Measurements from ENCODE around the gene ARPC4.

Gene ARPC4

DNA sequence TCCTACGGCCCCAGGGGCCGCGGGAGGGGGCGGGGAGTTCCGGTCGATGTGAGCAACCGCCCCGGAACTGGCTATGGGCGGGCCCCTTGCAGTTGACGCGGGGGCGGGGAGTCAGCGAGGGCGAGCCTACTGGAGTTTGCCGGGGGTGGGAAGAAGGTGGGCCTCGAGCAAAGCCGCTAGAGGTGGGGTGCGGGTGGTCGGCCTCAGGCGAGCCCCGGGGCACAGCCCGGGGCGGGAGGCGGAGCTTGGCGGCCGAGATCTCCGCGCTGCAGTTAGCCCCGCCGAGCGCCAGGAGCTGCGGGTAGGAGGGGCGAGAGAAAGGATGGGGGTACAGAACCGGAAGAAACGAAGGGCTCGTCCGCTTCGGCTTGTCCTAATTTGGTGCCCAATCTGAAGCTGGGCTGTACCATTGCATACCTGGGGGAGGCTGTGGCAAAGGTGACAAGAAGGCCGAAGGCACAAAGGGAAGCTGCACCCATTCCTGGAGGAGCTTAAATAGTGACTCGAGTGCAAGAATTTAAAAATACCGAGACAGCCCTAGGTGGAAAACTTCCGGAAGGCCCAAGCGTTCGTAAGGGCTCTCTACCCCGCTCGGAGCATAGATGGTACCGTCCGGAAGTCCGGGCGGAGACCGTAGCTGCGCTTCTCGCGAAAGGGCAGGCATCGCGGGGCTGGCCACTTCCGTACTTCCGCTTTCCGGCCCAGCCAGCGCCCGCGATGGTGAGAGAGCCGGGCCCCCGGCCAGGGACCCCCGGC, at the start of gene ARPC4, which contains the start of gene TADA3:
Gene ARPC4 (plus strand): TSS at position 678 of the 756 bp plus-strand sequence. CDS start 40 bp downstream, at position 718.
Gene TADA3 (minus strand): TSS at position 69 of the 756 bp plus-strand sequence. CDS start 1,007 bp downstream, outside the sequence.
- Histone ChIP-seq H3K27ac (ENCODE audit: low read length) (peak within 1 kb of the TSS; percentile 97), H3K27me3 (ENCODE audit: control insufficient read depth in 1 of 2, insufficient read depth in 2 of 2, low read length in 2 of 2) (no peaks in the 10 kb centered on the region), H3K9ac (ENCODE audit: low read length in 2 of 2) (peak within 1 kb of the TSS; percentile 99 to 100), H3K4me3 (ENCODE audit: low read length in 2 of 2) (peak within 1 kb of the TSS; percentile 97 to 98), H3K4me1 (ENCODE audit: control insufficient read depth, insufficient read depth, low read length) (peaks cover 36% of the 10 kb centered on the region), H3K36me3 (ENCODE audit: control insufficient read depth in 2 of 2, insufficient read depth in 2 of 2, low read length in 2 of 2) (peaks cover 22 to 26% of the 10 kb centered on the region in 2 donors), H3K9me3 (ENCODE audit: control insufficient read depth in 2 of 2, low read length in 2 of 2) (no peaks in the 10 kb centered on the region)

DNA sequence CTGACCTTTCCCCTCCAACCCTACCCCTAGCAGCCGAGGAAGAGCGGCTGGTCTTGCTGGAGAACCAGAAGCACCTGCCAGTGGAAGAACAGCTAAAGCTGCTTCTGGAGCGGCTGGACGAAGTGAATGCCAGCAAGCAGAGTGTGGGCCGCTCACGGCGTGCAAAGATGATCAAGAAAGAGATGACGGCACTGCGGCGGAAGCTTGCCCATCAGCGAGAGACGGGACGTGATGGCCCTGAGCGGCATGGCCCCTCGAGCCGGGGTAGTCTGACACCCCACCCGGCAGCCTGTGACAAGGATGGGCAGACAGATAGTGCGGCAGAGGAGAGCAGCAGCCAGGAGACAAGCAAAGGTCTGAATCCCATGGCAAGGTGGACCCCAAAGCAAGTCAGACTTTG, 49.3 kb upstream of the ARPC4 start:
- H3K36me3 ChIP-seq (ENCODE audit: control insufficient read depth in 2 of 2, insufficient read depth in 2 of 2, low read length in 2 of 2) = peaks cover 85 to 96% of the 10 kb centered on the region in 2 donors

DNA sequence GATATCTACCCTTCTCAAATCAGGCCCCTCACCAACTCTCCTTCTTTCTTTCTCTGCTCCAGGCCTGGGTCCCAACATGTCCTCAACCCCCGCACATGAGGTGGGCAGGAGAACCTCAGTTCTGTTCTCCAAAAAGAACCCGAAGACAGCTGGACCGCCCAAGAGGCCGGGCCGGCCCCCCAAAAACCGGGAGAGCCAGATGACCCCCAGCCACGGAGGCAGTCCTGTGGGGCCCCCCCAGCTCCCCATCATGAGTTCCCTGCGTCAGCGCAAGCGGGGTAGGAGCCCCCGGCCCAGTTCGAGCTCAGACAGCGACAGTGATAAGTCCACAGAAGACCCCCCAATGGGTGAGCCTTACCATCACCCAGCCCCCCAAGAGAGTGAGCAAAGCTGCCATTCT, 48.7 kb upstream of the ARPC4 start:
- Histone ChIP-seq H3K4me3 (ENCODE audit: low read length in 2 of 2) (no peak overlapping the region), H3K27me3 (ENCODE audit: control insufficient read depth in 1 of 2, insufficient read depth in 2 of 2, low read length in 2 of 2) (no peaks in the 10 kb centered on the region), H3K9ac (ENCODE audit: low read length in 2 of 2) (no peak overlapping the region), H3K9me3 (ENCODE audit: control insufficient read depth in 2 of 2, low read length in 2 of 2) (no peaks in the 10 kb centered on the region), H3K36me3 (ENCODE audit: control insufficient read depth in 2 of 2, insufficient read depth in 2 of 2, low read length in 2 of 2) (peaks cover 80 to 90% of the 10 kb centered on the region in 2 donors), H3K27ac (ENCODE audit: low read length) (no peak overlapping the region), H3K4me1 (ENCODE audit: control insufficient read depth, insufficient read depth, low read length) (peaks cover 12% of the 10 kb centered on the region)

More for the DNA sequence above, 49.3 kb upstream of the ARPC4 start:
- Histone ChIP-seq H3K27ac (ENCODE audit: low read length) (no peak overlapping the region), H3K4me1 (ENCODE audit: control insufficient read depth, insufficient read depth, low read length) (peaks cover 7% of the 10 kb centered on the region), H3K4me3 (ENCODE audit: low read length in 2 of 2) (no peak overlapping the region), H3K27me3 (ENCODE audit: control insufficient read depth in 1 of 2, insufficient read depth in 2 of 2, low read length in 2 of 2) (no peaks in the 10 kb centered on the region), H3K9me3 (ENCODE audit: control insufficient read depth in 2 of 2, low read length in 2 of 2) (no peaks in the 10 kb centered on the region), H3K9ac (ENCODE audit: low read length in 2 of 2) (no peak overlapping the region)

DNA sequence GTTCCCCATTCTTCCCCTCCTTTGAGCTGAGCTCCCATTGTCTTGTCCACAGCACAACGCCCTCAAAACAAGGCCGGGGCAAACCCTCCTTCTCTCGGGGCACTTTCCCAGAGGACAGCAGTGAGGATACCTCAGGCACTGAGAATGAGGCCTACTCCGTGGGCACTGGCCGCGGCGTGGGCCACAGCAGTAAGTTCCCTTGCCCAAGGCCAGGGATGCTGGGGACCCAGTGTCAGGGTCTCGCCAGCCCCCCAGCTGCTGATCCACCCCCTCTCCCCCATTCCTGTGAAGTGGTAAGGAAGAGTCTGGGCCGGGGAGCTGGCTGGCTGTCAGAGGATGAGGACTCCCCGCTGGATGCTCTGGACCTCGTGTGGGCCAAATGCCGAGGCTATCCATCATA, 47.4 kb upstream of the ARPC4 start:
- Histone ChIP-seq H3K27ac (ENCODE audit: low read length) (no peak overlapping the region), H3K27me3 (ENCODE audit: control insufficient read depth in 1 of 2, insufficient read depth in 2 of 2, low read length in 2 of 2) (no peaks in the 10 kb centered on the region), H3K36me3 (ENCODE audit: control insufficient read depth in 2 of 2, insufficient read depth in 2 of 2, low read length in 2 of 2) (peaks cover 66 to 77% of the 10 kb centered on the region in 2 donors), H3K4me3 (ENCODE audit: low read length in 2 of 2) (no peak overlapping the region), H3K9me3 (ENCODE audit: control insufficient read depth in 2 of 2, low read length in 2 of 2) (no peaks in the 10 kb centered on the region), H3K9ac (ENCODE audit: low read length in 2 of 2) (no peak overlapping the region), H3K4me1 (ENCODE audit: control insufficient read depth, insufficient read depth, low read length) (peaks cover 20% of the 10 kb centered on the region)

DNA sequence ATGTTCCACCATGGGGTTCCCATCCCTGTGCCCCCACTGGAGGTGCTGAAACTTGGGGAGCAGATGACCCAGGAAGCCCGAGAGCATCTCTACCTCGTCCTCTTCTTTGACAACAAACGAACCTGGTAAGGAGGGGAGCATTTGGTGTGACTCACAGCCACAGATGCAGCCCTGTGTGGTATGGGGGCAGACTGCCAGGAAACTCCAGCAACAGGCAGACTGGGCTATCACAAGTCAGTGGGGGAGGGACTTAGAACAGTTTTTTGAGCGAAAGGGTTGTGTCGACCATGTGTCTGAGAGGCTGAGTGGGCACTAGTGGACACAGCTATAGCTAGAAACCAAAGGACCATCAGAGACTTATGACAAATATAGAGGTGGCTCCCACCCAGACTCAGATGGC, 46.6 kb upstream of the ARPC4 start:
- no peak overlapping the region for H3K27ac ChIP-seq (ENCODE audit: low read length)
- H3K4me3 ChIP-seq (ENCODE audit: low read length in 2 of 2) = no peak overlapping the region
- H3K27me3 ChIP-seq (ENCODE audit: control insufficient read depth in 1 of 2, insufficient read depth in 2 of 2, low read length in 2 of 2) = no peaks in the 10 kb centered on the region
- H3K4me1 ChIP-seq (ENCODE audit: control insufficient read depth, insufficient read depth, low read length) = peaks cover 26% of the 10 kb centered on the region
- H3K9me3 ChIP-seq (ENCODE audit: control insufficient read depth in 2 of 2, low read length in 2 of 2) = no peaks in the 10 kb centered on the region
- peak overlapping the region in 1 of 2 donors; percentile 22 for H3K9ac ChIP-seq (ENCODE audit: low read length in 2 of 2)
- H3K36me3 ChIP-seq (ENCODE audit: control insufficient read depth in 2 of 2, insufficient read depth in 2 of 2, low read length in 2 of 2) = peaks cover 59 to 68% of the 10 kb centered on the region in 2 donors

DNA sequence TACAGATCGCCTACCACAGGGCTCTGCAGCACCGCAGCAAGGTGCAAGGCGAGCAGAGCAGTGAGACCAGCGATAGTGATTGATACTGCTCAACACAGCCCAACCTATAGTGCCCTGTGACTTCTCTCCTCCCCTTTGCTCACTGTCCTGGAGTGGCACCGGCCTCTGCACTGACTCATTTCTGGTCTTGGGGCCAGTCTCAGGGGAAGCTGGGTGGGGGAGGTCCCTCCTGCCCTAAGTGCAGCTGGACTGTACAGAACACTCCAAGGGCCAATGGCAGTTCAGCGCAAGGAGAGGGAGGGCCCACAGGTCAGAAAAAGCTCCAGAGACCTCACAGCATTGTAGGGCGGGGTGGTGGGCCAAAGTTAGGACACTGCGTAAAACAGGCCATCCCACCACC, 45.6 kb upstream of the ARPC4 start:
- peaks cover 55 to 67% of the 10 kb centered on the region in 2 donors for H3K36me3 ChIP-seq (ENCODE audit: control insufficient read depth in 2 of 2, insufficient read depth in 2 of 2, low read length in 2 of 2)
- H3K27ac ChIP-seq (ENCODE audit: low read length) = no peak overlapping the region
- H3K4me3 ChIP-seq (ENCODE audit: low read length in 2 of 2) = no peak overlapping the region
- peaks cover 32% of the 10 kb centered on the region for H3K4me1 ChIP-seq (ENCODE audit: control insufficient read depth, insufficient read depth, low read length)
- H3K9ac ChIP-seq (ENCODE audit: low read length in 2 of 2) = no peak overlapping the region
- no peaks in the 10 kb centered on the region for H3K27me3 ChIP-seq (ENCODE audit: control insufficient read depth in 1 of 2, insufficient read depth in 2 of 2, low read length in 2 of 2)
- H3K9me3 ChIP-seq (ENCODE audit: control insufficient read depth in 2 of 2, low read length in 2 of 2) = no peaks in the 10 kb centered on the region

DNA sequence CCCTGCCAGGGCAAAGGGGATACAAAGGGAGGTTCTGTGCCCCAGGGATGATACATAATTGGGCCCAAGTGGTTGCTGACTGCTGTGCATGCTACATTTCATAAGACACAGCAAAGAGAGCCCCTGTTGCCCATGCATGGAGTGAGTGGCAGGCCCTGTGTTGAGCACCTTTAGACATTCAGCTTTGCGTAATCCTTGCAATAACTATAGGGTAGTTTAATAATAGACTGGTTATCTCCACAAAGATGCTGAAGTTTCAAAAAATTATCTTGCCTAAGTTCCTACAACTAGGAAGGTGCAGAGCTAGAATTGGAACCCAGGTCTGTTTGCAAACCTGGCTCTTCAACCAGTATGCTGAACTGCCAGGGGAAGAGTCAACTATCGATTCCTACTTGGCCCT, 44.9 kb upstream of the ARPC4 start:
- no peaks in the 10 kb centered on the region for H3K9me3 ChIP-seq (ENCODE audit: control insufficient read depth in 2 of 2, low read length in 2 of 2)
- H3K27ac ChIP-seq (ENCODE audit: low read length) = no peak overlapping the region
- no peaks in the 10 kb centered on the region for H3K27me3 ChIP-seq (ENCODE audit: control insufficient read depth in 1 of 2, insufficient read depth in 2 of 2, low read length in 2 of 2)
- peaks cover 32% of the 10 kb centered on the region for H3K4me1 ChIP-seq (ENCODE audit: control insufficient read depth, insufficient read depth, low read length)
- H3K4me3 ChIP-seq (ENCODE audit: low read length in 2 of 2) = no peak overlapping the region
- peaks cover 48 to 59% of the 10 kb centered on the region in 2 donors for H3K36me3 ChIP-seq (ENCODE audit: control insufficient read depth in 2 of 2, insufficient read depth in 2 of 2, low read length in 2 of 2)
- no peak overlapping the region for H3K9ac ChIP-seq (ENCODE audit: low read length in 2 of 2)

DNA sequence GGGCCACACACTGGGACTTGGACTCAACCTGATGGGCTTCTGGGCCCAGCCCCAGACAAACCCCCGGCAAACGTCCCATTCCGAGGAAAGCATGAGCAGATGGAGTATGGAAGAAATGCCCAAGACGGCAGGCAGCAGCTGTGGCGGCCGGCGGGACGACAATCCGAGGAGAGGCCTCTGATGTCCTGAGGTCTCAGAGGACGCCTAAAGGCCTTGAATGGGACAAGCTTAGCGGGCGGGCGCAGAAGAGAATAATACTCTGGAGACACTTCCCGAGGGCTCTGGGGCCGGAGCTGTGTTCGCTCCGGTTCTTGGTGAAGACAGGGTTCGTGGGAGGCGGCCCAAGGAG, 43.6 kb upstream of the ARPC4 start:
- no peaks in the 10 kb centered on the region for H3K27me3 ChIP-seq (ENCODE audit: control insufficient read depth in 1 of 2, insufficient read depth in 2 of 2, low read length in 2 of 2)
- H3K36me3 ChIP-seq (ENCODE audit: control insufficient read depth in 2 of 2, insufficient read depth in 2 of 2, low read length in 2 of 2) = peaks cover 40 to 47% of the 10 kb centered on the region in 2 donors
- no peaks in the 10 kb centered on the region for H3K9me3 ChIP-seq (ENCODE audit: control insufficient read depth in 2 of 2, low read length in 2 of 2)
- peak overlapping the region; percentile 86 for H3K27ac ChIP-seq (ENCODE audit: low read length)
- peak overlapping the region; percentile 82 to 94 for H3K4me3 ChIP-seq (ENCODE audit: low read length in 2 of 2)
- H3K4me1 ChIP-seq (ENCODE audit: control insufficient read depth, insufficient read depth, low read length) = peaks cover 33% of the 10 kb centered on the region
- H3K9ac ChIP-seq (ENCODE audit: low read length in 2 of 2) = peak overlapping the region; percentile 86 to 87

DNA sequence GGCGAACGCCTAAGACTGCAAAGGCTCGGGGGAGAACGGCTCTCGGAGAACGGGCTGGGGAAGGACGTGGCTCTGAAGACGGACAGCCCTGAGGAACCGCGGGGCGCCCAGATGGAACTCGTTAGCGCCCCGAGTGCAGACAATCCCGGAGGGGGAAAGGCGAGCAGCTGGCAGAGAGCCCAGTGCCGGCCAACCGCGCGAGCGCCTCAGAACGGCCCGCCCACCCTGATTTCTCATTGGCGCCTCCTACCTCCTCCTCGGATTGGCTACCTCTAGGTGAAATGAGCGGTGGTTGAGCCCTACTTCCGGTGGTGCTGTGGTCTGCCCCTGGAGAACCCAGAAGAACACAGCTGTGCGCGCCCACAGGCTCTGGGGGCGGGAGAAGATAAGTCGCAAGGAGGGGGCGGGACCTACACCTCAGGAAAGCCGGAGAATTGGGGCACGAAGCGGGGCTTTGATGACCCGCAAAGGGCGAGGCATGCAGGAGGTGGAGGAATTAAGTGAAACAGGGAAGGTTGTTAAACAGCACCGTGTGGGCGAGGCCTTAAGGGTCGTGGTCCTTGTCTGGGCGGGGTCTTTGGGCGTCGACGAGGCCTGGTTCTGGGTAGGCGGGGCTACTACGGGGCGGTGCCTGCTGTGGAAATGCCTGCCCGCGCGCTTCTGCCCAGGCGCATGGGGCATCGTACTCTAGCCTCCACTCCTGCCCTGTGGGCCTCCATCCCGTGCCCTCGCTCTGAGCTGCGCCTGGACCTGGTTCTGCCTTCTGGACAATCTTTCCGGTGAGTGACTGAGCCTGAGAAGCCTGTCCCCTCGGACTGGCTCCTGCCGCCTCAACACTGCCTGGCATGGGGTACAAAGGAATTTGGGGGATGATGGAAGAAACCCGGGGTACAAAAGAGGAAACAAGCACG, 43.0 kb upstream of the ARPC4 start, which contains the start of gene OGG1:
Gene OGG1 (plus strand): TSS at position 308 of the 911 bp plus-strand sequence. CDS start 335 bp downstream, at position 643.
- no peaks in the 10 kb centered on the region for H3K9me3 ChIP-seq (ENCODE audit: control insufficient read depth in 2 of 2, low read length in 2 of 2)
- no peaks in the 10 kb centered on the region for H3K27me3 ChIP-seq (ENCODE audit: control insufficient read depth in 1 of 2, insufficient read depth in 2 of 2, low read length in 2 of 2)
- peak within 1 kb of the TSS; percentile 86 for H3K27ac ChIP-seq (ENCODE audit: low read length)
- peak within 1 kb of the TSS; percentile 86 to 87 for H3K9ac ChIP-seq (ENCODE audit: low read length in 2 of 2)
- peaks cover 35 to 46% of the 10 kb centered on the region in 2 donors for H3K36me3 ChIP-seq (ENCODE audit: control insufficient read depth in 2 of 2, insufficient read depth in 2 of 2, low read length in 2 of 2)
- peak within 1 kb of the TSS; percentile 90 to 94 for H3K4me3 ChIP-seq (ENCODE audit: low read length in 2 of 2)
- peaks cover 37% of the 10 kb centered on the region for H3K4me1 ChIP-seq (ENCODE audit: control insufficient read depth, insufficient read depth, low read length)

DNA sequence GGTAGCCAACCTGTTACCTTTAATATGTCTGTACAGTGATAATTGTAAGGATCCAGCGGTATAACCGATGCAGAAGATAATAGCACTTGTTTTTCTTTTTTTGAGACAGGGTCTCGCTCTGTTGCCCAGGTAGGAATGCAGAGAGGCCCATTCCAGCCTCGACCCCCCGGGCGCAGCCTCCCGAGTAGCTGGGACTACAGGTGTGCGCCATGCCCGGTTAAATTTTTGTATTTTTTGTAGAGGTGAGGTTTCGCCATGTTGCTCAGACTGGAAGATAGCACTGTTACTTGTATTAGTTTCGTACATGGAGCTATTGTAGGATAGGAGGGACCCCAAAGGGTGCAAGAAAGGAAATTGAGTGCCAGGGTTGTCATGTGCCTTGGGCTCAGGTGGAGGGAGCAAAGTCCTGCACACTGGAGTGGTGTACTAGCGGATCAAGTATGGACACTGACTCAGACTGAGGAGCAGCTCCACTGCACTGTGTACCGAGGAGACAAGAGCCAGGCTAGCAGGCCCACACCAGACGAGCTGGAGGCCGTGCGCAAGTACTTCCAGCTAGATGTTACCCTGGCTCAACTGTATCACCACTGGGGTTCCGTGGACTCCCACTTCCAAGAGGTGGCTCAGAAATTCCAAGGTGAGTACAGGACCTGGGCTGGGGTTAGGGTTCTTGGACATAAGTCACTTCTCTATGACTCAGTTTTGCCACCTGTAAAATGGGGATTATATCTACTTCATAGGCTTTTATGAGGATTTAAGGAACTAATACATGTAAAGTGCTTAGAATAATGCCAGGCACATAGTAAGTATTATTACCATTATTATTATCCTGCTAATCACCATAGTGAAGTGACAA, 42.1 kb upstream of the ARPC4 start:
- H3K9ac ChIP-seq (ENCODE audit: low read length in 2 of 2) = peak overlapping the region; percentile 86
- H3K27ac ChIP-seq (ENCODE audit: low read length) = peak overlapping the region; percentile 86
- H3K27me3 ChIP-seq (ENCODE audit: control insufficient read depth in 1 of 2, insufficient read depth in 2 of 2, low read length in 2 of 2) = no peaks in the 10 kb centered on the region
- no peaks in the 10 kb centered on the region for H3K9me3 ChIP-seq (ENCODE audit: control insufficient read depth in 2 of 2, low read length in 2 of 2)
- peaks cover 29 to 40% of the 10 kb centered on the region in 2 donors for H3K36me3 ChIP-seq (ENCODE audit: control insufficient read depth in 2 of 2, insufficient read depth in 2 of 2, low read length in 2 of 2)
- H3K4me1 ChIP-seq (ENCODE audit: control insufficient read depth, insufficient read depth, low read length) = peaks cover 37% of the 10 kb centered on the region
- peak overlapping the region; percentile 90 to 94 for H3K4me3 ChIP-seq (ENCODE audit: low read length in 2 of 2)

Data from stomach smooth muscle (tissue), 2 donors.